HL-60 (cell line): Measurements from ENCODE around the gene CNBP.

ENCODE experiments used
- DNase-seq, 2 experiments: peaks; one replicate each; pipeline ENCODE4 v3.0.0-alpha.2; 2010 to 2020; ENCODE audit warnings: low read depth in 1 of 2, low spot score in 1 of 2
- H3K27ac ChIP-seq: fragments of 250-450 bp; sonication (Bioruptor Pico); replicated peaks from 2 replicates; pipeline ENCODE4 v1.5.1; 2020; ENCODE audit warnings: mild to moderate bottlenecking, moderate library complexity
- H3K27me3 ChIP-seq: fragments of 250-450 bp; sonication (Bioruptor Pico); 2 replicates; pipeline ENCODE4 v1.5.1; 2021; ENCODE audit warnings: mild to moderate bottlenecking, moderate library complexity; ENCODE audit not compliant: insufficient read depth, poor library complexity, severe bottlenecking
- H3K4me3 ChIP-seq: replicated peaks from 2 replicates; pipeline ENCODE4 v1.5.1; 2011; ENCODE audit warnings: mild to moderate bottlenecking, control low read depth, low read length; ENCODE audit not compliant: insufficient read depth
- GABPA ChIP-seq: IDR thresholded peaks from 2 replicates; pipeline ENCODE4 v1.6.1; 2012; ENCODE audit warnings: low read depth
- POLR2AphosphoS5 ChIP-seq: IDR thresholded peaks from 2 replicates; pipeline ENCODE4 v1.6.1; 2012; ENCODE audit warnings: low read depth
- SPI1 ChIP-seq: IDR thresholded peaks from 2 replicates; pipeline ENCODE4 v1.6.1; 2012; ENCODE audit warnings: low read depth, mild to moderate bottlenecking, borderline replicate concordance
- TF ChIP-seq, protein P1 (sequence below): IDR thresholded peaks from 2 replicates; pipeline ENCODE4 v1.6.1; 2012; ENCODE audit warnings: low read depth; ENCODE audit not compliant: insufficient replicate concordance
- TF ChIP-seq, protein P2 (sequence below): IDR thresholded peaks from one replicate; pipeline ENCODE4 v1.5.1; 2011; ENCODE audit warnings: low read length, control low read depth, inconsistent platforms; ENCODE audit not compliant: insufficient read depth

Gene CNBP

DNA sequence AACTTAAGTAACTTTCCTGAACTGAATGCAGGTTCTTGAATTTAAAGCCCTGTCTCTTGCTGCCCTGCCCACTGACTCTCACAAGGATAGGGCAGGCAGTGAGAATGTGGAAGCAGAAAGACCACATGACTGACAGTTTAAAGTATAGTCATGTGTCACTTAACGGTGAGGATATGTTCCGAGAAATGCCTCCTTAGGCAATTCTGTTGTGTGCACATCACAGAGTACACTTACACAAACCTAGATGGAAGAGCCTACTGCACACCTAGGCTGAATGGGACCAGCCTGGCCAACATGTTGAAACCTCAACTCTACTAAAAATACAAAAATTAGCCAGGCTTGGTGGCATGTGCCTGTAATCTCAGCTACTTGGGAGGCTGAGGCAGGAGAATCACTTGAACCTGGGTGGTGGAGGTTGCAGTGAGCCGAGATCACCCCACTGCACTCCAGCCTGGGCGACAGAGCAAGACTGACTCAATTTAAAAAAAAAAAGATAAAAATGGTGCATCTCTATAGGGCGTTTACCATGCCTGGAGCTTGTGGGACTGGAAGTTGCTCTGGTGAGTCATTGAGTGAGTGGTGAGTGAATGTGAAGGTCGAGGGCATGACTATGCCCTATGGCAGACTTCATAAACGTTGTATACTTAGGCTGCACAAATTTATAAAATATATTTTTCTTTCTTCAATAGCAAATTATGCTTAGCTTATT is 46.8 kb upstream of the CNBP start:
- H3K4me3 ChIP-seq: no peak overlapping the region
- TF ChIP-seq, protein P1, sequence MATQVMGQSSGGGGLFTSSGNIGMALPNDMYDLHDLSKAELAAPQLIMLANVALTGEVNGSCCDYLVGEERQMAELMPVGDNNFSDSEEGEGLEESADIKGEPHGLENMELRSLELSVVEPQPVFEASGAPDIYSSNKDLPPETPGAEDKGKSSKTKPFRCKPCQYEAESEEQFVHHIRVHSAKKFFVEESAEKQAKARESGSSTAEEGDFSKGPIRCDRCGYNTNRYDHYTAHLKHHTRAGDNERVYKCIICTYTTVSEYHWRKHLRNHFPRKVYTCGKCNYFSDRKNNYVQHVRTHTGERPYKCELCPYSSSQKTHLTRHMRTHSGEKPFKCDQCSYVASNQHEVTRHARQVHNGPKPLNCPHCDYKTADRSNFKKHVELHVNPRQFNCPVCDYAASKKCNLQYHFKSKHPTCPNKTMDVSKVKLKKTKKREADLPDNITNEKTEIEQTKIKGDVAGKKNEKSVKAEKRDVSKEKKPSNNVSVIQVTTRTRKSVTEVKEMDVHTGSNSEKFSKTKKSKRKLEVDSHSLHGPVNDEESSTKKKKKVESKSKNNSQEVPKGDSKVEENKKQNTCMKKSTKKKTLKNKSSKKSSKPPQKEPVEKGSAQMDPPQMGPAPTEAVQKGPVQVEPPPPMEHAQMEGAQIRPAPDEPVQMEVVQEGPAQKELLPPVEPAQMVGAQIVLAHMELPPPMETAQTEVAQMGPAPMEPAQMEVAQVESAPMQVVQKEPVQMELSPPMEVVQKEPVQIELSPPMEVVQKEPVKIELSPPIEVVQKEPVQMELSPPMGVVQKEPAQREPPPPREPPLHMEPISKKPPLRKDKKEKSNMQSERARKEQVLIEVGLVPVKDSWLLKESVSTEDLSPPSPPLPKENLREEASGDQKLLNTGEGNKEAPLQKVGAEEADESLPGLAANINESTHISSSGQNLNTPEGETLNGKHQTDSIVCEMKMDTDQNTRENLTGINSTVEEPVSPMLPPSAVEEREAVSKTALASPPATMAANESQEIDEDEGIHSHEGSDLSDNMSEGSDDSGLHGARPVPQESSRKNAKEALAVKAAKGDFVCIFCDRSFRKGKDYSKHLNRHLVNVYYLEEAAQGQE: no peak
- TF ChIP-seq, protein P2, sequence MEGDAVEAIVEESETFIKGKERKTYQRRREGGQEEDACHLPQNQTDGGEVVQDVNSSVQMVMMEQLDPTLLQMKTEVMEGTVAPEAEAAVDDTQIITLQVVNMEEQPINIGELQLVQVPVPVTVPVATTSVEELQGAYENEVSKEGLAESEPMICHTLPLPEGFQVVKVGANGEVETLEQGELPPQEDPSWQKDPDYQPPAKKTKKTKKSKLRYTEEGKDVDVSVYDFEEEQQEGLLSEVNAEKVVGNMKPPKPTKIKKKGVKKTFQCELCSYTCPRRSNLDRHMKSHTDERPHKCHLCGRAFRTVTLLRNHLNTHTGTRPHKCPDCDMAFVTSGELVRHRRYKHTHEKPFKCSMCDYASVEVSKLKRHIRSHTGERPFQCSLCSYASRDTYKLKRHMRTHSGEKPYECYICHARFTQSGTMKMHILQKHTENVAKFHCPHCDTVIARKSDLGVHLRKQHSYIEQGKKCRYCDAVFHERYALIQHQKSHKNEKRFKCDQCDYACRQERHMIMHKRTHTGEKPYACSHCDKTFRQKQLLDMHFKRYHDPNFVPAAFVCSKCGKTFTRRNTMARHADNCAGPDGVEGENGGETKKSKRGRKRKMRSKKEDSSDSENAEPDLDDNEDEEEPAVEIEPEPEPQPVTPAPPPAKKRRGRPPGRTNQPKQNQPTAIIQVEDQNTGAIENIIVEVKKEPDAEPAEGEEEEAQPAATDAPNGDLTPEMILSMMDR: no peak
- peak; percentile 59 for TF ChIP-seq POLR2AphosphoS5
- peak; percentile 35; the same call in 1 of the 2 replicates for TF ChIP-seq SPI1
- no peak for TF ChIP-seq GABPA
- DNase-seq: peak; percentile 94 to 95
- no peaks in the 10 kb centered on the region for H3K27me3 ChIP-seq
- peak overlapping the region; percentile 85 for H3K27ac ChIP-seq

DNA sequence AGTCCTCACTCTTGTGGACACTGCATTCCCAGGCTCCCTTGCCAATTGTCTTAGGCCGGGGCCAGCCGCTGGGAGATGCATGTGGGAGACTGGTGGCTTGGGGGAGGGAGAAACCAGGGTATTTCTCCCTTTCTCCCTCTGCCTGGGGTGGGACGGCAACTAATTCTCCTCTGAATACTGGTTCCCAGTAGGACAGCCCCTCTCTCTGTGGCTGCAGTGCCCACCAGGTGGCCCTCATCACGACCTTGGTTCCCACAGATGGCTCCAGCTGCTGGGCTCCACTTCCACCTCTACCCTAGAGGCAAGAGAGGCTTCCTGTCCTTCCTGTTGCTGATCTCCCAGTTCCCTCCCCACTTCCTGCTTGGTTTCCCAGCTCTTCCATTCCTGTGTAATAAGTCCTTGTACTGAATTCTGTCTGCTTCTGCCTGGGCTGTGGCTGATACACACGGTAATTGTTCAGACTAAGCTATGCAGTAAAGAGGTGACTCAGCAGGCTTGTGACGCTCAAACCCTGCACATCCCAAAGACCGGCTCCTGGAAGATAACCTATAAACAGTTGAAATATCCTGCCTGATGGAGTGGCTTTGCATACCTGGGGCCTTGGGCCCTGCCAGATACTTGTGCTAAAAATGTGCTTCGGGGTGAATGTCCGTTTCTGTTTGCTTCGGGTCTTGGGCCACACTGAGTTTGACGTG is 45.3 kb upstream of the CNBP start:
- H3K27ac ChIP-seq: peak overlapping the region; percentile 85

DNA sequence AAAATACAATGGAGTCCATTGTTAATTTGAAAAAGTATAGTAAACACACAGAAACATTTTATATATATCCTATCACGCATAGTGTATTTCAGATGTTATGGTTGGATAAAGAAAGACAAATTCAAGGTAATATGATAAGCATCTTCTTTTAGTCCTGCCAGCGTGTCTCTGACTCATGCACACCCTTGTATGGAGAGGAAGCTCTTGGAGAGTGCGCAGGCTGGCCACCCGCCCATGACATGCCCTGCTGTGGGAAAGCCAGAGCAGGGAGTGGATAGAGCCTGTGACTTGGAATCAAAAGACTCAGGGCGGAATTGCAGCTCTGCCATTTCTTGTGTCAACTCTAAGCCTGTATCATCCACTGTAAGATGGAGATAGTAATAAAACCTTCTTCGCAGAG is 42.7 kb upstream of the CNBP start:
- no peak for TF ChIP-seq POLR2AphosphoS5
- TF ChIP-seq, protein P1: no peak
- no peak for TF ChIP-seq GABPA
- TF ChIP-seq, protein P2: no peak
- TF ChIP-seq SPI1: no peak
- H3K27ac ChIP-seq: peak overlapping the region; percentile 64; the same call in 1 of the 2 replicates
- DNase-seq: peak; percentile 34 to 42
- H3K27me3 ChIP-seq: no peaks in the 10 kb centered on the region
- no peak overlapping the region for H3K4me3 ChIP-seq

More for the DNA sequence above, 45.3 kb upstream of the CNBP start:
- TF ChIP-seq, protein P2: no peak
- TF ChIP-seq, protein P1: no peak
- TF ChIP-seq SPI1 (no peak), GABPA (no peak), POLR2AphosphoS5 (no peak)
- H3K4me3 ChIP-seq: no peak overlapping the region
- no peaks in the 10 kb centered on the region for H3K27me3 ChIP-seq
- peak; percentile 49 to 68 for DNase-seq
